CD8-positive, alpha-beta memory T cell (primary cell): ENCODE data around the gene HPD. TPM values are rescaled to one million over a fixed set of nuclear protein-coding genes. Genes with fewer than 3 reads are reported as not detected.

Experiments
- CTCF ChIA-PET: fragments of 350-600 bp; sonication (Branson Sonifier 250); formaldehyde crosslinking; loops from one replicate; lab custom pipeline; 2021; ENCODE audit warnings: antibody characterized with exemption; lab: Charles Lee
- POLR2A ChIA-PET: fragments of 350-600 bp; sonication (Branson Sonifier 250); formaldehyde crosslinking; loops from one replicate; lab custom pipeline; 2021; ENCODE audit warnings: antibody characterized with exemption; lab: Charles Lee
- DNase-seq, 5 donors: peaks; one replicate each; pipeline versions ENCODE4 v3.0.0 to v3.0.0-alpha.2; 2020 to 2022; ENCODE audit warnings: mixed read lengths in 1 of 5
- H3K27ac ChIP-seq: one replicate; pipeline ENCODE4 v1.7.0; 2013; ENCODE audit warnings: low read depth, mild to moderate bottlenecking, low read length, moderate library complexity
- H3K27me3 ChIP-seq: 2 replicates; pipeline ENCODE4 v1.7.0; 2013; ENCODE audit warnings: low read length, mild to moderate bottlenecking; ENCODE audit not compliant: insufficient read depth, poor library complexity, severe bottlenecking
- H3K36me3 ChIP-seq: 2 replicates; pipeline ENCODE4 v1.7.0; 2013; ENCODE audit warnings: mild to moderate bottlenecking, low read length, moderate library complexity; ENCODE audit not compliant: insufficient read depth
- H3K4me1 ChIP-seq: 2 replicates; pipeline ENCODE4 v1.7.0; 2013; ENCODE audit warnings: mild to moderate bottlenecking, low read length, moderate library complexity; ENCODE audit not compliant: insufficient read depth
- H3K4me3 ChIP-seq: 2 replicates; pipeline ENCODE4 v1.7.0; 2013; ENCODE audit warnings: mild to moderate bottlenecking, low read length
- H3K9me3 ChIP-seq: 2 replicates; pipeline ENCODE4 v1.7.0; 2013; ENCODE audit warnings: mild to moderate bottlenecking, low read length
- H3K27ac Mint-ChIP-seq, 8 donors: one replicate each; pipeline ENCODE4 v1.8.0; 2020 to 2021; ENCODE audit warnings: mixed read lengths in 8 of 8, mild to moderate bottlenecking in 6 of 8, inconsistent platforms in 3 of 8, moderate library complexity in 3 of 8
- H3K27me3 Mint-ChIP-seq, 2 donors: one replicate each; pipeline ENCODE4 v1.8.0; 2020 to 2021; ENCODE audit warnings: mixed read lengths in 2 of 2, mild to moderate bottlenecking in 1 of 2, moderate library complexity in 1 of 2
- H3K36me3 Mint-ChIP-seq, 3 donors: one replicate each; pipeline ENCODE4 v1.8.0; 2020 to 2021; ENCODE audit warnings: mixed read lengths in 3 of 3, inconsistent platforms in 1 of 3, mild to moderate bottlenecking in 1 of 3
- H3K4me1 Mint-ChIP-seq, 3 donors: one replicate each; pipeline ENCODE4 v1.8.0; 2020 to 2021; ENCODE audit warnings: mixed read lengths in 3 of 3, inconsistent platforms in 1 of 3, mild to moderate bottlenecking in 1 of 3
- H3K4me3 Mint-ChIP-seq, 7 donors: one replicate each; pipeline ENCODE4 v1.8.0; 2020 to 2021; ENCODE audit warnings: mixed read lengths in 7 of 7, mild to moderate bottlenecking in 6 of 7, moderate library complexity in 4 of 7, inconsistent platforms in 2 of 7
- H3K9me3 Mint-ChIP-seq, 5 donors: one replicate each; pipeline ENCODE4 v1.8.0; 2020 to 2022; ENCODE audit warnings: mixed read lengths in 5 of 5, mild to moderate bottlenecking in 3 of 5, moderate library complexity in 2 of 5, inconsistent platforms in 1 of 5
- polyA plus RNA-seq: library from polyadenylated mRNA; unstranded; fragments of 300-500 nt; fragmentation: Illumina TruSeq; gene quantifications from one replicate; pipeline ENCODE4 v1.2.3, GENCODE V29; 2021
- total RNA-seq, 2 experiments: library from RNA; stranded (reverse); gene quantifications; one replicate each; pipeline ENCODE4 v1.2.3, GENCODE V29; 2021

HPD gene
- total and polyA plus RNA-seq, 3 experiments from 2014 or later, result not detected

DNA sequence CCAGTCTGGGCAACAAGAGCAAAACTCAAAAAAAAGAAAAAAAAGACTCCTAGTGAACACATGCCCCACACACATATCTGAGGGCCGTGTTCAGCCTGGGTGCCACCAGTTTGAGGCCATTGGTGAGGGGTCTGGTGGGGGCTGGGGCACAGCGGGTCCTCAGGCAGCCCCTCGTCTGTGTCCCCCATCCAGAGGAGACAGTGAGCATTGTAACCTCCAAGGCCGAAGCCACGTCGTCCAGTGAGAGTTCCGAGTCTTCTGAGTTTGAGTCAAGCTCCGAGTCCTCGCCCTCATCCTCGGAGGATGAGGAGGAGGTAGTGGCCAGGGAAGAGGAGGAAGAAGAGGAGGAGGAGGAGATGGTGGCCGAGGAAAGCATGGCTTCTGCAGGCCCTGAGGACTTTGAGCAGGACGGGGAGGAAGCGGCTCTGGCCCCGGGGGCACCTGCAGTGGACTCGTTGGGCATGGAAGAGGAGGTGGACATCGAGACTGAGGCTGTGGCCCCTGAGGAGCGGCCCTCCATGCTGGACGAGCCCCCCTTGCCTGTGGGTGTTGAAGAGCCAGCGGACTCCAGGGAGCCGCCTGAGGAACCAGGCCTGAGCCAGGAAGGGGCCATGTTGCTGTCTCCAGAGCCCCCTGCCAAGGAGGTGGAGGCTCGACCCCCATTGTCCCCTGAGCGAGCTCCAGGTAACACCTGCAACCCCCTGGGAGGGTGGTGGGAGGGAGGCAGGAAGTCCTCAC lies 39.3 kb downstream of the HPD start:
- Mint-ChIP-seq H3K27me3 (no peaks in the 10 kb centered on the region), H3K9me3 (no peaks in the 10 kb centered on the region), H3K27ac (peak overlapping the region in 1 of 8 donors; percentile 10), H3K4me1 (peaks cover 5 to 15% (median 6%) of the 10 kb centered on the region in 3 donors), H3K4me3 (no peak overlapping the region), H3K36me3 (peaks cover 6 to 84% (median 14%) of the 10 kb centered on the region in 3 donors)
- Histone ChIP-seq H3K4me3 (no peak overlapping the region), H3K36me3 (peaks cover 52% of the 10 kb centered on the region), H3K9me3 (no peaks in the 10 kb centered on the region), H3K27me3 (no peaks in the 10 kb centered on the region), H3K4me1 (no peaks in the 10 kb centered on the region), H3K27ac (no peak overlapping the region)
- ChIA-PET POLR2A (no interaction called here), CTCF (interaction anchor here (38.2 kb wide), 1 partner anchor 37 kb away, joined by 1908 read pairs; the partner anchor contains the start of genes RHOF and SETD1B)
- DNase-seq, result peak in 1 of 5 donors; percentile 34

DNA sequence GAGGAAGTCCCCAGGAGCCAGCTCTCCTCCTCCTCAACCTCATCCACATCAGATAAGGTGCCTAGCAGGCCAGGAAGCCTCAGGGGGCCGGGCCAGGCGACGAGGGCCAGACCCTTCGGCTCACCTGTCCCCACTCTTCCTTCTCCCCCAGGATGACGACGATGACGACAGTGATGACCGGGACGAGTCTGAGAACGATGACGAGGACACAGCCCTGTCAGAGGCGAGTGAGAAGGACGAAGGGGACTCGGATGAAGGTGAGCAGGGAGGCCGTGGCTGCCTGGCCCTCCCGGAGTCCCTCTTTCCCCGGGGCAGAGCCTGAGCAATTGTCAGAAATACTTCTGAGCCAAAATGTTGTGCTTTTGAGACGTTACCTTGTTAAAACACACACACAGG lies 41.0 kb downstream of the HPD start:
- Mint-ChIP-seq H3K4me1 (peaks cover 16 to 28% (median 18%) of the 10 kb centered on the region in 3 donors), H3K36me3 (peaks cover 6 to 86% (median 15%) of the 10 kb centered on the region in 3 donors), H3K9me3 (no peaks in the 10 kb centered on the region), H3K4me3 (no peak overlapping the region), H3K27ac (no peak overlapping the region), H3K27me3 (peaks cover 0 to 2% of the 10 kb centered on the region in 2 donors)
- Histone ChIP-seq H3K9me3 (no peaks in the 10 kb centered on the region), H3K4me1 (peaks cover 12% of the 10 kb centered on the region), H3K27me3 (no peaks in the 10 kb centered on the region), H3K36me3 (peaks cover 47% of the 10 kb centered on the region), H3K4me3 (no peak overlapping the region), H3K27ac (no peak overlapping the region)
- ChIA-PET POLR2A (interaction anchor here (0.6 kb wide), 1 partner anchor 21 kb away, joined by 5 read pairs; no protein-coding TSS in a partner anchor), CTCF (interaction anchor here (38.2 kb wide), 1 partner anchor 35 kb away, joined by 1908 read pairs; the partner anchor contains the start of genes RHOF and SETD1B)
- DNase-seq, result no peak

DNA sequence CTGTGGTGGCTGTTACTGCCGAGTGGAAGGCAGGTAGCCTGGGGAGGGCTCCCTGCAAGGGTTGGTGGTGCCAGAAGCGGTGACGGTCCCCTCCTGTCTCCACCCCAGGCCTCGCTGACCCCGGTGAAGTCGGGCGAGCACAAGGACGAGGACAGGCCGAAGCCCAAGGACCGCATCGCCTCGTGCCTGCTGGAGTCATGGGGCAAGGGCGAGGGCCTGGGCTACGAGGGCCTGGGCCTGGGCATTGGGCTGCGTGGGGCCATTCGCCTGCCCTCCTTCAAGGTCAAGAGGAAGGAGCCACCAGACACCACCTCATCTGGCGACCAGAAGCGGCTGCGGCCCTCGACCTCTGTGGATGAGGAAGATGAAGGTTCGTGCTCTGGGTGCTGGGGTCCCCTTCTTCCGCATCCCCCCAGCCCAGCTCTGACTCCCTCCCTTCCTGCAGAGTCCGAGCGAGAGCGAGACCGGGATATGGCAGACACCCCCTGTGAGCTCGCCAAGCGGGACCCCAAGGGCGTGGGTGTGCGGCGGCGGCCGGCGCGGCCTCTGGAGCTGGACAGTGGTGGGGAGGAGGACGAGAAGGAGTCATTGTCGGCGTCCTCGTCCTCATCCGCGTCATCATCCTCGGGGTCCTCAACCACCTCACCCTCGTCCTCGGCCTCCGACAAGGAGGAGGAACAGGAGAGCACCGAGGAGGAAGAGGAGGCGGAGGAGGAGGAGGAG lies 41.6 kb downstream of the HPD start:
- Histone ChIP-seq H3K36me3 (peaks cover 47% of the 10 kb centered on the region), H3K9me3 (no peaks in the 10 kb centered on the region), H3K4me1 (peaks cover 18% of the 10 kb centered on the region), H3K27ac (no peak overlapping the region), H3K4me3 (no peak overlapping the region), H3K27me3 (no peaks in the 10 kb centered on the region)
- Mint-ChIP-seq H3K9me3 (no peaks in the 10 kb centered on the region), H3K36me3 (peaks cover 6 to 86% (median 11%) of the 10 kb centered on the region in 3 donors), H3K27ac (peak overlapping the region in 1 of 8 donors; percentile 60), H3K27me3 (peaks cover 0 to 2% of the 10 kb centered on the region in 2 donors), H3K4me3 (no peak overlapping the region), H3K4me1 (peaks cover 18 to 33% (median 22%) of the 10 kb centered on the region in 3 donors)
- ChIA-PET CTCF (interaction anchor here (38.2 kb wide), 1 partner anchor 35 kb away, joined by 1908 read pairs; the partner anchor contains the start of genes RHOF and SETD1B), POLR2A (no interaction called here)
- DNase-seq, result peak in 1 of 5 donors; percentile 47

DNA sequence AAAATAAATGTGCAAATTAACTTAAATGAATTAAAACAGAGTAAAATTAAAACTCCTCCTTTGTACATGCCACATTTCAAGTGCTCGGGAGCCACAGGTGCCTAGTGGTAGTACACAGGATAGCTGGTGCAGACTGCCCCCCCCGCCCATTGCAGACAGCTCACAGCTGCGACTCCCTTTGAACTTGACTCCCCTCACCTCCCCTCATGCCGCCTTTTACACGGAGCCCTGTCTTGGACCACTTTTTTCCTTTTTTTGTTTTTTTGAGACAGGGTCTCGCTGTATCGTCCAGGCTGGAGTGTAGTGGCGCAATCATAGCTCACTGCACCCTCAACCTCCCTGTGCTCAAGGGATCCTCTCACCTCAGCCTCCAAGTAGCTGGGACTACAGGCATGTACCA lies 43.4 kb downstream of the HPD start:
- peaks cover 53% of the 10 kb centered on the region for H3K36me3 ChIP-seq
- no peaks in the 10 kb centered on the region for H3K9me3 ChIP-seq
- H3K9me3 Mint-ChIP-seq, result no peaks in the 10 kb centered on the region
- H3K4me1 Mint-ChIP-seq, result peaks cover 29 to 49% (median 30%) of the 10 kb centered on the region in 3 donors
- peaks cover 33% of the 10 kb centered on the region for H3K4me1 ChIP-seq
- peak overlapping the region in 1 of 7 donors; percentile 55 for H3K4me3 Mint-ChIP-seq
- H3K27me3 Mint-ChIP-seq, result peaks cover 0 to 2% of the 10 kb centered on the region in 2 donors
- POLR2A ChIA-PET, result interaction anchor here (0.7 to 2.2 kb wide), 3 partner anchors 12 to 21 kb away, joined by 3 to 7 read pairs (median 6); partner anchors contain the start of gene RHOF
- H3K27me3 ChIP-seq, result no peaks in the 10 kb centered on the region
- no peak for DNase-seq
- H3K36me3 Mint-ChIP-seq, result peaks cover 6 to 86% (median 9%) of the 10 kb centered on the region in 3 donors
- H3K27ac ChIP-seq, result no peak overlapping the region
- CTCF ChIA-PET, result interaction anchor here (1.0 to 38.2 kb wide), 2 partner anchors 9 to 33 kb away, joined by 4 to 1908 read pairs; partner anchors contain the start of genes RHOF and SETD1B
- H3K4me3 ChIP-seq, result no peak overlapping the region
- H3K27ac Mint-ChIP-seq, result no peak overlapping the region

DNA sequence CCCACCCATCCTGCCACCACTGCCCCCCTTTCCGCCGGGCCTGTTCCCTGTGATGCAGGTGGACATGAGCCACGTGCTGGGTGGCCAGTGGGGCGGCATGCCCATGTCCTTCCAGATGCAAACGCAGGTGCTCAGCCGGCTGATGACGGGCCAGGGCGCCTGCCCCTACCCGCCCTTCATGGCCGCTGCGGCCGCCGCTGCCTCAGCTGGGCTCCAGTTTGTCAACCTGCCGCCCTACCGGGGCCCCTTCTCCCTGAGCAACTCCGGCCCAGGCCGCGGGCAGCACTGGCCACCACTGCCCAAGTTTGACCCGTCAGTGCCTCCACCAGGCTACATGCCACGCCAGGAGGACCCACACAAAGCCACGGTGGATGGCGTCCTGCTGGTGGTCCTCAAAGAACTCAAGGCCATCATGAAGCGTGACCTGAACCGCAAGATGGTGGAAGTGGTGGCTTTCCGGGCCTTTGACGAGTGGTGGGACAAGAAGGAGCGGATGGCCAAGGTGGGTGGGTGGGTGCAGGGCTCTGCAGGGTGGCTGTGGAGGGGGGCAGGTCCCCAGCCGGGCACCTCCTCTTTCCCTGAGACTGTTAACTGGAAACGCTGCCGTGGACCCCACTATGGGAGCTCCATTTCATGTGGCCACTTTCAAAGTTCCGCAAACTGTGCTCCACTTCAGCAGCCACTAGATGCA lies 44.1 kb downstream of the HPD start:
- Histone ChIP-seq H3K9me3 (no peaks in the 10 kb centered on the region), H3K4me3 (no peak overlapping the region), H3K4me1 (peaks cover 33% of the 10 kb centered on the region), H3K36me3 (peaks cover 51% of the 10 kb centered on the region), H3K27me3 (no peaks in the 10 kb centered on the region), H3K27ac (no peak overlapping the region)
- H3K4me3 Mint-ChIP-seq, result no peak overlapping the region
- H3K9me3 Mint-ChIP-seq, result no peaks in the 10 kb centered on the region
- H3K27ac Mint-ChIP-seq, result no peak overlapping the region
- H3K4me1 Mint-ChIP-seq, result peaks cover 30 to 53% (median 34%) of the 10 kb centered on the region in 3 donors
- no peak for DNase-seq
- POLR2A ChIA-PET, result interaction anchor here (0.8 to 5.5 kb wide), 3 partner anchors 11 to 21 kb away, joined by 3 to 277 read pairs (median 7); partner anchors contain the start of genes RHOF and SETD1B
- peaks cover 6 to 83% (median 11%) of the 10 kb centered on the region in 3 donors for H3K36me3 Mint-ChIP-seq
- H3K27me3 Mint-ChIP-seq, result peaks cover 0 to 2% of the 10 kb centered on the region in 2 donors
- CTCF ChIA-PET, result interaction anchor here (38.2 kb wide), 1 partner anchor 32 kb away, joined by 1908 read pairs; the partner anchor contains the start of genes RHOF and SETD1B

DNA sequence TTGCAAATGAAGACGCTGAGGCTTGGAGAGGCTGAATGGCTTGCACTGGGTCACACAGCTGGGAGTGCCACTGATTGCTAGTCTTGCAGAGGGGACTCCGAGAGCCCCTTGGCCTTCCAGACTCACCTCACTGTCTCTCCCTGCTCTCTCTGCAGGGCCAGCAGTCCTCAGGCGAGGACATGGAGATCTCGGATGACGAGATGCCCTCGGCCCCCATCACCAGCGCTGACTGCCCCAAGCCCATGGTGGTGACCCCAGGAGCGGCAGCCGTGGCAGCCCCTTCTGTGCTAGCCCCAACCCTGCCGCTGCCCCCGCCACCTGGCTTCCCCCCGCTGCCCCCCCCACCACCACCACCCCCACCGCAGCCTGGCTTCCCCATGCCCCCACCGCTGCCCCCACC lies 44.7 kb downstream of the HPD start:
- Mint-ChIP-seq H3K4me3 (peak overlapping the region in 5 of 7 donors; percentile 72 to 95 (median 84)), H3K27me3 (peaks cover 0 to 2% of the 10 kb centered on the region in 2 donors), H3K9me3 (no peaks in the 10 kb centered on the region), H3K36me3 (peaks cover 6 to 83% (median 15%) of the 10 kb centered on the region in 3 donors), H3K27ac (peak overlapping the region in 2 of 8 donors; percentile 86 to 93), H3K4me1 (peaks cover 33 to 56% (median 39%) of the 10 kb centered on the region in 3 donors)
- peaks cover 33% of the 10 kb centered on the region for H3K4me1 ChIP-seq
- DNase-seq, result no peak
- ChIA-PET CTCF (interaction anchor here (3.7 to 38.2 kb wide), 2 partner anchors 32 to 75 kb away, joined by 22 to 1908 read pairs; partner anchors contain the start of genes PSMD9, RHOF and SETD1B), POLR2A (interaction anchor here (5.5 kb wide), 1 partner anchor 16 kb away, joined by 277 read pairs; the partner anchor contains the start of genes RHOF and SETD1B)
- no peak overlapping the region for H3K27ac ChIP-seq
- H3K4me3 ChIP-seq, result no peak overlapping the region
- H3K9me3 ChIP-seq, result no peaks in the 10 kb centered on the region
- H3K36me3 ChIP-seq, result peaks cover 53% of the 10 kb centered on the region
- no peaks in the 10 kb centered on the region for H3K27me3 ChIP-seq
